NCI-H2171 (cell line): ENCODE data around the gene PPP1R16B.
"Not testable (repeated sequence)": the region's sequence is repeated elsewhere in the genome, so short reads cannot be mapped to it uniquely, and the experiment has no call there.

Experiments
- DNase-seq: peaks from one replicate; lab custom pipeline; 2025; lab: John Stamatoyannopoulos, UW

PPP1R16B gene

DNA sequence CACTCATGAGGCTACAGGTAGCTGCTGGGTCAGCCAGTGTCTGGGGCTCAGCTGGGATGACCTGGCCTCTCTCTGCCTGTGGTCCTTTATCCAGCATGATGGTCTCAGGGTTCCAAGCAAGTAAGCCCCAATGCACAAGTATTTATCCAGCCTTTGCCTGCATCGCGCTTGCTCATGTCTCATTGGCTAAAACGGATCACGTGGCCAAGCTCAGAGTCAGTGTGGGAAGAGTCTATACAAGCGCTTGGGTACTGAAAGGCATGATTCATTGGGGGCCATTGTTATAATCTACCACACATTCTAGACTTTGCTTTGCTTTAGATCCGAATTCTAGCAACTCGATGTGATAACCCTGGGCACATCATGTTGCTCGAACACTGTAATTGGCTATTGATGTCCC, 48.3 kb downstream of the PPP1R16B start:
- no peak for DNase-seq

DNA sequence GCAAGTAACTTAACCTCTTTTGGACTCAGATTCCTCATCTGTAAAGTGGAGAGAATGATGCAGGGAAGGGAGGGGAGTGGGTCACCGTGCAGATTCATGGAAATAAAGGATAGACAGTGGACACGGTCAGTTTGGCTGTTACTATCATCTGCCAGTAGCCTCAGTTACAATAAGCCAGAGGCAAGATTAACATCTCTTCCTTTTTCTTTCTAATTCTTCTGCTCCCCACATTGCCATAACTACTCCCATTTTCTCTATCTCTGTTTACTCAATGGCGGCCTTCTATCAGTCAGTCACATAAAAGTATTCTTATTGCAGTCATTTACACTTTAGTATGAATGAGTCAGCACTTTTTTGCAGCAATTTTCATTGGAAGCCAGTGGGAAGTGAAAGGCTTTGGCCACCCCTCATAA, 49.2 kb downstream of the PPP1R16B start:
- DNase-seq: no peak

DNA sequence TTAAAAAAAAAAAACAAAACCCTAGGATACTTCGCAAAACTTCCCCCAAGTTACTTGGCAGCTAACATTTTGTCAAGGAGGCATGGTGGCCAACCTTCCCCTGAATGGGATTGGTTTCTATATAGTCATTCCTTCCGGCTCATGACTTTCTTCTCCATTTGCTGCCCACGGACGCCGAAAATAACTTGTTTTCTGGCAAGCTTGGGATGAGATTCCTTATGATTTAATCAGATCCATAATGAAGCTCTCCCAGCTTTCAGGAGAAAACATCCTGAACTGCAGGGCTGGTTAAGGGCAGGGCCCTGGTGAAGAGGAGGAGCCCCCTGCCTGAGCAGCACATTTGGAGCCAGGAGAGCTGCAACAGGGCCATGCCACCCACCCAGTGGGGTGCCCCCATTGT, 49.9 kb downstream of the PPP1R16B start:
- no peak for DNase-seq

DNA sequence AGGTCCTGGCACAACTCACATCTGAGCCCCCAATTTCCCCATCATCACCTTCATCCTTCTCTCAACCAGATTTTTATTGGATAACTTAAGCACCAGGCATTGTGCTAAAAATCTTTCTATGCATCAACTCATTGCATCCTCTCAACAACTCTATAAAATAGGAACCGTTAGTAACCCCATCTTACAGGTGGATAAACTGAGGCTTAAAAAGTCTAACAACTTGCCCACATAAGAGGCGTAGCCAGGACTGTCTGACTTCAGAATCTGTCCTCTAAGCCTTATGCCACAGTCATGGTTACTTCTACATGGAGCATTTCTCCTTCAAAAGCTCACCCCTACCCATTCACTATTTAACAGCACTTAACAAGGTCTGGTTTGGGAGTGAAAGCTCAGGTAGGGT, 51.1 kb downstream of the PPP1R16B start:
- DNase-seq: no peak

DNA sequence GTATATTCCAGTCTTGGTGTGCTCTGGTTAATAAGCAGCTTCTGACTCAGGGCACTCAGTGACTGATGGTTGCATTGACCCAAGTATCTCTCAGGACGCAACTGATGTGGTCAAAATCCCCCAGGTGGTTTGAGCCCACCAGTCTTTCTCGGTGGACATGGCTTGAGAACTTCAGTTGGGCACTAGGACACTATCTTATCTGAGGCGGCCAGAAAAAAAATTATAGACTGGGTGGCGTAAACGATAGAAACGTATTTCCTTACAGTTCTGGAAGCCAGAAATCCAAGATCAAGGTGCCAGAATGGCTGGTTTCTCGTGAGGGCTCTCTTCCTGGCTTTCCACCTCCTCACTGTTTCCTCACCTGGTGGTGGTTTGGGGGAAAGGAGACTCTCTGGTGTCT, 52.2 kb downstream of the PPP1R16B start:
- DNase-seq: no peak

DNA sequence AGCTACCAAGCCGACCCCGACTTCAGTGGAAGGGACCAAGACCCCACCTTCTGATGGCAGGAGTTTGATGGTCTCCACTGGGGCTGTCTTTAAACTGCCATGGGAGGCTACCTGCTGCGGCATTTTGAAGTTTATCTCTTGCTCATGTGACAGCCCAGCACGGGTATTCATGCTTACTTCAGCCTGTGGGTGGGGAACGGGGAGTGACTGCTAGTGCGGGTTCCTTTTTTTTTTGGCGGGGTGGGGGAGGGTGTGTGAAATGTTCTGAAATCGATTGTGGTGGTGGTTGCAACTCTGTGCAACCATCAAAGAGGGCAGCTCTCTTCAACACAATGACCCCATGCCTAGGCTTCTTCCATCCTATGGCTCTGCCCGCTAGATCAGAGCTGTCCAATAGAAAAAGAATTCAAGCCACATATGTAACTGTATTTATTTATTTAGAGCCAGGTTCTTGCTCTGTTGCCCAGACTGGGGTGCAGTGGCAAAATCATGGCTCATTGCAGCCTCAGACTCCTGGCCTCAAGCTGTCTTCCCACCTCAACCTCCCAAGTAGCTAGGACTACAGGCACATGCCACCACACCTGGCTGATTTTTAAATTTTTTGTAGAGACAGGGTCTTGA, 53.7 kb downstream of the PPP1R16B start:
- no peak for DNase-seq

DNA sequence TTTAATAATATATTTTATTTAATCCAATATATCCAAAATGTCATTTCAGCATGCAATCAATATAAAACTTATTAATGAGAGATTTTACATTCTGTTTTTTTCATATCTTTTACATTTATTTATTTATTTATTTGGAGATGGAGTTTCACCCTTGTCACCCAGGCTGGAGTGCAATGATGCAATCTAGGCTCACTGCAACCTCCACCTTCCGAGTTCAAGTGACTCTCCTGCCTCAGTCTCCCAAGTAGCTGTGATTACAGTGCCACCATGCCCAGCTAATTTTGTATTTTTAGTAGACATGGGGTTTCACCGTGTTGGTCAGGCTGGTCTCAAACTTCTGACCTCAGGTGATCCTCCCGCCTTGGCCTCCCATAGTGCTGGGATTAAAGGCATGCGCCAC, 54.4 kb downstream of the PPP1R16B start:
- DNase-seq: not testable (repeated sequence)

DNA sequence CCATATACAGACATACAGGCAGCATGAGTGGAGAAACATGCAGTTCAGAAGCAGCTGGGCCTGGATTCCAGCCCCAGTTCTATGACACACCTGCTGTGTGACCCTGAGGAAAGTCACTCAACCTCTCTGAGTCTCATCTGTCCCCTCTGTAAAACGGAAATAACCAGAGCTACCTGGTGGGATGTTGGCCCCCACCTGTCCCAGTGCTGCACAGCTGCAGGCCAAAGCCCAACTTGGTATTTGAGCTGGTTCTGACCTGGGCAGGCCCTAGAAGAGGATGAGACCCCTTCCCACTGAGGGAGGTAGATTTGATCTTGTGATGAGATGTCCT, 55.5 kb downstream of the PPP1R16B start:
- no peak for DNase-seq

DNA sequence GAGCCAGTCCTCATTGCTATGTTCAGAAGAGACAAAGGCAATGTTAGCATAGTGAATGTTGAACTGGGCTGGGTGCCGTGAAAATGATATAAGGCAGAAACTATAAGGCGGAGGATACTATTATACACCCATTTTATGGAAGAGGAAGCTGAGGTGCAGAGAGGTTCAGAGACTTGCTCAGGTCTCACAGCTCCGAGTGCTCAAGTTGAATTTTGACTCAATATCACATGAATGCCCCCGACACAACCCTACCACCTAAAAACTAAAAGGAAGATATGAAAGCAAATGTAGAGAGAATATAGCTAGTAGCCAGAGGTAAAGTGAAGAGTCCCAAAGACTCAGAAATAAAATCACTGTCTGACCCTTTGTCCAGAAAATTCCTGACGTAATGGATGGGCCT, 56.7 kb downstream of the PPP1R16B start:
- no peak for DNase-seq

DNA sequence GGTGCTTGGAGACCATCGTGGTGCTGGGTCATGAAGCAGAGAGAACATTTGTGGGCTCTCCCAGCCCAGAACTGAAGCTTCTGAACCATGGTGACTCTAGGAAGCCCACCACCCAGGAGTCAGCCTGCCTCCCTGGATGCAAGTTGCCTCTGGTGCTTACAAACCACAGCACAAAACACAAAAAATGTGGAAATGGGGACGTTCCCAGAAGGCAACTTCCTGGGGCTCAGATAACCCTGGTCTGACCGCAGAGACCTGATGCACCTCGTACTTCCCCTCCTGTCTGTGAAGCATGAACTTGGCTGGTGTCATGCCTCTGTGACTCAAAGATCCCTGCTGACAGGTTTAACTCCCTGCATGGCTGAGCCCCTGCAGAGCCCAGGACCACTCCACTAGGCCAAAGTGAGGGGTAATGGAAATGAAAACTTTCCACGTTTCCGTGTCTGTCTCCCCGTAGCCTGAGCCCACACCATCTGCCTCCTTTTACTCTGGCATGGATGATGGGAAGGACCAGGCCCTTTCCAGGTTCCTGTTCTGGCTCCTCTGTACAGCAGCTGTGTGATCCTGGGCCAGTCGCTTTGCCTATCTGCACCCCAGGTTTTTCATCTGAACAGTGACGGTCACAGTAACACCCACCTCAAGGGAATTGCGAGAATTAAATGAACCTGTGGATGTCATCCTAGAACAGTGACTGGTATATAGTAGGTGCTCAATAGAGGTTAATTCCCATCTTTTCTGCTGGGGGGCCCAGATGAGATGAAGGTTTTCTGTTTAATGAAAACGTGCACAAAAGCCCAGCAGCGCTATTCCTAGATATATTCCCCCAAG, 57.7 kb downstream of the PPP1R16B start:
- no peak for DNase-seq

DNA sequence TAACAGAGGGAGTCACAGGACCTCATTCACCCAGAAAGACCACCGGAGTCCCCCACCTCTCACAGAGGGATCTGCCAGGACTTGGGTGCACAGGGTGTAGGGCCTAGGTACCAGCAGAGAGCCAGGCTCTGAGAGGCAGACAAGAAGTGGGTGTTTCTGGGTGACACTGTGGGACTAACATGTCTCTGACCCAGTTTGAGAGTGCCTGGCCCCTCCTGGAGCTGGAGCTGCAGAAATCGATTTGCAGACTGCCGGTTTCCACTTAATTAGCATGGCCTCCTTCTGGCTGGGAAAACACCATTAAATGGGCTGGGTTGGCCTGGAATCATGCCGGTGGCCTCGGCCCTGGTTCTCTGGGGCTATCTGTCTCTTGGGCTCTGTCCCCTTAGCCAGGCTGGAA, 59.2 kb downstream of the PPP1R16B start:
- DNase-seq: no peak

DNA sequence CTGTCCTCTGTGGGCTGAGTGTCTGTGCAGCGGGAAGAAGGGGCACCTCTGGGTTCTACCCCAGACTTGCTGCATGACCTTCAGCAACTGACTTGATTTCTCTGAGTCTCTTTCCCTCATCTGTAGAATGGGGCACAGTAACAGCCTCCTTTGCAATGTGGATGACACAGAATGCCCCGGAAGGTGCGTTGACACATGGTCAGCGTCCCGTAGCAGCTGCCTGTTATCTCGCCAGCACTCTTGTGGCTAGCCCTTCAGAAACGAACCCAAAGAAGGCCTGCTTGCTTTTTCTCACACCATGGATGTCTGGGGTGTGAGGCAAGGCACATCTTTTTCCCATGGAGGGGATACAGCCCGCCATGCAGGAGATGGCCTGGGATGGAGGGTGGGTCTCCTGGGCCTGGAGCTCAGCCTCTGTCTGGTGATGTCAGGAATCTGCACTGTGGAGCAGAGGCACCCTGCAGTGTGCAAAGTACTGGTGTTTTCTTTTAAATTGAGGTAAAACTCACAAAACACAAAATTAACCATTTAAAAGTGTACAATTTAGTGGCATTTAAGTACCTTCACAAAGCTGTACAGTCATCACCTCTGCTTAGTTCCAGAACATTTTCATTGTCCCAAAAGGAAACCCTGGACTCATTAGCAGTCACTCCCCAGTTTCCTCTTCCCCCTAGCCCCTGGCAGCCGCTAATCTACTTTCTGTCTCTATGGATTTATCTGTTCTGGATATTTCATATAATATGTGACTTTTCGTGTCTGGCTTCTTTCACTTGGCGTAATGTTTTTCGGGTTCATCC, 61.0 kb downstream of the PPP1R16B start:
- no peak for DNase-seq

DNA sequence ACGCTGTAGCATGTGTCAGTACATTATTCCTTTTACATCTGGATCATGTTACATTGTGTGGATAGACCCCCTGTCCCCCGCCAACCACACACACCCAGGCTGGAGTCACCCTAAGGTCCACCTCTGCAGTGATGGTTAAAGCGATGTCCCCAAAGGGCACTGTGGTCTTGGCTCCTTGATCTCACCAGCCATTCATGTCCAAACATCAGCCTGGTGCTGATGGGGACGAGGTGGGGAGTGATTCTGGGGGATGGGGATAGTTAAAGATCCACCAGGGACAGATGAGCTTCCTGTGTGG, 61.5 kb downstream of the PPP1R16B start:
- DNase-seq: no peak

DNA sequence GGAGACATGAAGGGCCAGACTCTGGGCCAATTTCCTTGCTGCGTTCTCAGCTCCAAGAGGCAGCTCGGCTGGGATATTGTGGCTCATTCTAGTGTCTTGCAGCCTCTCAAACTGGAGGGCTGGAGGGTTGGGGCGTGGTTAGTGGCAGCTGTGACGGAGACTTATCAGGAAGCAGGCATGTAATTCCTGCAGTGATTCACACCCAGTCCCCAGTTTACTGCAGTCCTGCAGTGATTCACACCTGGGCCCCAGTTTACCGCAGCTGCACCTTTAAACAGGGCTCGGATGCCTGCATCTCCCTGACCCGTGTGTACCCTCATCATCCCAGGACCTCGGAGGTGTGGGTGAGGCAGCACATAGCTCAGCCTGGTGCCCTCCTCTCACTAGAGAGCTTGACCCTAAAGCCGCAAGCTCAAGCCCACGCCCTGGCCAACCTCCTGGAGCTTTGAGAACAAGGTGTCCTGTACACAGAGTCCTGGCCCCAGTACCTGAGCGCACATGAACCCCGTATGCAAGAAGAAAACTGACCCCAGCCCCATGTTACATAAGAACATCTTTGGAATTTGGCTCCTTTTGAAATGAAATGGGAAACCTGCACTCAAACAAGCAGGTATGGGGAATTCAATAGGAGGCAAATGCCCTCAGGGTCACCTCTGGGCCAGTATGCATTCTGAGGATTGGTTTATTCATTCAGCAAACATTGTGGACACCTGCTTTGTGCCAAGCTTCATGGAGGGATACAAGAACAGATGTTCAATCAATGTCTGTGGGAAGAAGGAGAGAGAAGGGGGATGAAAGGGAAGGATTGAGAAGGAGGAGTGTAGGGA, 65.4 kb downstream of the PPP1R16B start:
- DNase-seq: no peak

DNA sequence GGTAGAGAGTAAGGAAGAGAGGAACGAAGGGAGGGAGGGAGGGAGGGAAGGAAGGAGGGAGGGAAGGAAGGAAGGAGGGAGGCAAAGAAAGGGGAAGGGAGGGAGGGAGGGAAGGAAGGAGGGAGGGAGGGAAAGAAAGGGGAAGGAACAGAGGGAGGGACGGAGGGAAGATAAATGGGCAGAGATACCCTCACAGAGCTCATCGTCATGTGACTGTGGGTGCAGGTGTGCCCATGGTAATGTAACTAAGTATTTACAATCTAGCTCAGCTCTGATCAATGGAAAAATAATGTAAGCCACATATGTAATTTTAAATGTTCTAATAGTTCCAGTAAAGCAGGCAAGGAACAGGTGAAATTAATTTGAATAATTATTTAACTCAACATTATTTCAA, 66.1 kb downstream of the PPP1R16B start:
- DNase-seq: no peak

DNA sequence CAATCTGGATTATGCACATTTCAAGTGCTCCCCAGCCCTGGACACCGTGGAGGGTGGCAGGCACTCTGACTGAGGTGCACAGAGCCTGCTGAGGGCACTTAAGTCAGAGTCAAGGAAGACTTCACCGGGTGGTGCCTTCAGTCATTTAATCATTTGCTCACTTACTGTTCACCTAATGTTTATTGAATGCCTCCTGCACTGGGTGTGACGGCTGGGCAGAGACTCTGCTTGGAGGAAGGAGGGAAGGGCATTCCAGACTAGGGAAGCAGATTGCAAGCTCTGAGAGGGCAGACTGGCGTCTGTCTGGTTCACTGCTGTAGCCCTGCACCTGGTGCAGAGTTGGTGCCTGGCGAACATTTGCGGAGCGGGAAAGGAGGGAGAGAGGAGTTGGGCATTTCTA, 66.5 kb downstream of the PPP1R16B start:
- no peak for DNase-seq

DNA sequence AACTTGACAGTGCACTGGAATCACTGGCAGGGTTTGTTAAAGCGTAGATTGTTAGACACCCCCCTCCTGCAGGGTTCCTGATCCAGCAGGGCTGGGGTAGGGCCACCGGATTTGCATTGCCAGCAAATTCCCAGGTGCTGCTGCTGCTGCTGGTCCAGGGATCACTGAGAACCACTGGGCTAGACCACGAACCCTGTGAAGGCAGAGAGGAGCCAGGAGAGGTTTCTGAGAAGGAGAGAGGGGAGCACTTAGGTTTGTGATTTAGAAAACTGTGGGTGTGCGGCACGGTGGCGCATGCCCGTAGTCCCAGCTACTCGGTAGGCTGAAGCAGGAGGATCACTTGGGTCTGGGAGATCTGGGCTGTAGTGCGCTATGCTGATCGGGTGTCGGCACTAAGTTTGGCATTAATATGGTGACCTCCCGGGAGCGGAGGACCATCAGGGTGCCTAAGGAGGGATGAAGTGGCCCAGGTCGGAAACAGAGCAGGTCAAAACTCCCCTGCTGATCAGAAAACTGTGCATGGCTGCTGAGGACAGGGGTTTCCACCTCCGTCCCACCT, 67.1 kb downstream of the PPP1R16B start:
- DNase-seq: no peak

DNA sequence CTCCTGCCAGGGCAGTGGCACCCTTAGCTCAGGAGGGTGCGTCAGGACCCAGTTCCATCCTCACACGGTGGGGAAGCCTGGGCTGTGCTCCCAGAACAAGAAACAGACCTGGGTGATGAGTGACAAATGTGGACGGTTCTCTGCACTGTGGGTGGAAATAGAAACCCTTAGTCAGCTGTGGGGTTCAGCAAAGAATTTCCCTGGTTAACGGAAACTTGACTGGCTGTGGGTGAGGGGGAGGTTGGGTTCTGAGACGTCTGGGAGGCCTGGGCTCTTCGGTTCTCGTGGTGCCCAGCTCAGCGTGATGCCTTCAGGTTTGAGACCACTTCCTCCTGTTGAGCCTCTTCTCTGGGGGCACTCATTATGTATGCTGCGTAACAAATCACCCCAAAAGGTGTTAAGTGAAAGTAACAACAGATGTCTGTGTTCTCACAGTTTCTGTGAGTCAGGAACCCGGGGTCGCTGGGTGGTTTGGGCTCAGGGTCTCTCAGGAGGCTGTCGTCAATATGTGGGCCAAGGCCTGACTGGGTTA, 67.6 kb downstream of the PPP1R16B start:
- no peak for DNase-seq

DNA sequence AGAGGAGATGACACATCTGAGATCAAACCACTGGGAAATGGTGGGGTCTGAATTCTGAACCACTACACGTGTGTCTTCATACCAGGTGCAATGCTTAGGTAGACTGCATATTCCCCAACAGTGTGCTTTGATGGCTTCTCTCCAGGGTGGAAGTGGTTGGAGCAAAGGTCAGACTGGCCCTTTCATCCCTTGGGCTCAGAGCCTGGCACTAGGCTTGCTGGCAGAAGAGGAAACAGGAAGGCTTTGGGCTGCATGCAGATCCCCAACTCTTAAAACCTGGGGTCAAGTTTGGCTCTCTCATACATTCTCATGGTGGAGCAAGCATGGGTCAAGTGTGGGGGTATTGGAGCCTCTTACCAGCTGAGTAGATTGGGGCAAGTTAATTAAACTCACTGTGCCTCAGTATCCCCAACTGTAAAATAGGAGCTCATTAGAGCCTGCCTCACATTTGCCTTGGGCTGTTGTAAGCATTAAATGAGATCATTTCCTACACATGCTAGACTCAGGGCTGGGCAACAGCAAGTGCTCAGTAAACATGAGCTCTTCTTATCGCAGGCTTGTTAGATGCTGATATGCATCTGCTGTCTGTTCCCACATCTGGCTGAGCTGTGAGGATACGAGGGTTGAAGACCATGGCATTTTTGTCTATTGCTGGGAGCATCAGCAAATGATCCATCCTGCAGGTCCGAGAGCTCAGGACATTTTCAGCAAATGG, 69.1 kb downstream of the PPP1R16B start:
- no peak for DNase-seq

DNA sequence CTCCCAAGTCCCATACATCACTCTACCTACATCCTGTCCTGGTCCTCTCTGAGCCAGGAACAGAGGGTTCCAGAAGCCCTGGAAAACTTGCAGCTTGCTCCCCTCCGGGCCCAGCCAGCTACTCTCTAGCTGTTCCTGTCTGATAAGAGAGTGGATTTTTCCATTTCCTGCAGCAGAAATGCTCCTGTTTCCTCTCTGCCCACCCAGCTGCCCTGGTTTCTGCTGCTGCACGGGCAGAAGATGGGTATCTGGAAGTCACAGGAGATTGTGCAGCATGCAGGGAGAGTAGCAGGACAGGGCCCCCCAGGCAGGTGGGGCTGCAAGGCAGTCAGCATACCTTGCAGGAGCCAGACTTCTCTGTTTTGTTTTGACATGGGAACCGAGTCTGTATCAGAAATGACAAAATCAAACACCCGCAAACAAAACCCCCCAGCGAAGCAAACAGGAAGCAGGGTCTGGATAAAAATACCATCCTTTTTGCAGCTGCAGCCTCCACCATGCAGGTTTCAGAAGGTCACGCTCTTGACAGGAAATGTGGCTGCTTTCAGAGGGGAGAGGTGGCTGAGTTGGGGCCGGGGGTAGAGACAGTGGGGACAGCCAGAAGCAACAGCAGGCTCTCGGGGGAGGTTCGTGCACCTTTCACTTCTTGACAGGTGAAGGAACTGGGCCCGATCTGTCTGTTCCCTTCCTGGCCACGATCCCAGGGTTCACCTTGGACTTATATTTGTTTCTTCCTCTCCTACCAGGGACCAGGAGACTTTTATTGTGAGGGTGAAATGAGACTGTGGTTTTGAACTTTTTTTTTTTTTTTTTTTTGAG, 69.9 kb downstream of the PPP1R16B start:
- no peak for DNase-seq
